Right lobe of liver (tissue), 6 donors: ENCODE results near the gene NRXN2. TPM values are rescaled to one million over a fixed set of nuclear protein-coding genes. Genes with fewer than 3 reads are reported as not detected.

Source experiments
- ATAC-seq, 4 donors: fragments of 200-7000 bp; cut with Tn5 transposase; one replicate each; pipeline ENCODE4 v1.9.1; 2020; ENCODE audit warnings: mild to moderate bottlenecking in 4 of 4, moderate library complexity in 4 of 4
- DNase-seq, 3 donors: peaks; one replicate each; pipeline ENCODE4 v3.0.0-alpha.2; 2020
- H3K27ac ChIP-seq, 3 donors: fragments of 200-600 bp; one replicate each; pipeline ENCODE4 v1.8.0; 2022
- H3K27me3 ChIP-seq, 2 donors: fragments of 200-600 bp; one replicate each; pipeline ENCODE4 v1.8.0; 2022
- H3K36me3 ChIP-seq, 4 donors: fragments of 200-600 bp; sonication (generic) in 1 of 4; one replicate each; pipeline versions ENCODE4 v1.5.1 to v1.8.0; 2017 to 2022; ENCODE audit warnings: control low read depth in 1 of 4
- H3K4me1 ChIP-seq, 4 donors: fragments of 200-600 bp; sonication (generic) in 1 of 4; one replicate each; pipeline versions ENCODE4 v1.5.1 to v1.8.0; 2017 to 2022; ENCODE audit warnings: control low read depth in 1 of 4
- H3K4me3 ChIP-seq, 3 donors: fragments of 200-600 bp; one replicate each; pipeline ENCODE4 v1.8.0; 2022
- H3K9me3 ChIP-seq, 4 donors: fragments of 200-600 bp; sonication (generic) in 1 of 4; one replicate each; pipeline versions ENCODE4 v1.5.1 to v1.8.0; 2017 to 2022; ENCODE audit warnings: control low read depth in 1 of 4
- POLR2A ChIP-seq: fragments of 450-650 bp; IDR thresholded peaks from one replicate; pipeline ENCODE4 v1.6.1; 2017; ENCODE audit warnings: antibody characterized with exemption, mild to moderate bottlenecking
- WGBS: methylation state at CpG from one replicate; pipeline ENCODE4 v1.1.6; 2018; ENCODE audit warnings: low coverage, low lambda C conversion rate; ENCODE audit not compliant: insufficient coverage; ENCODE audit errors: missing lambda C conversion rate; 5-methylcytosine and 5-hydroxymethylcytosine counted together
- intact Hi-C, 2 donors: fragments of 100-400 bp; cut with DNase I; formaldehyde crosslinking; loops; one replicate each; pipeline versions ENCODE4 v1.11.2 to v1.14.1; 2022
- total RNA-seq, 6 experiments: library from RNA; depleted of rRNA in 2 of 6; stranded (reverse); fragments of >200 nt in 2 of 6; fragmentation: NEBNext Ultra II Directional in 3 of 6; extraction: Animal tissue kit (Norgen Biotek cat#: 25700) in 3 of 6; gene quantifications; one replicate each; pipeline versions ENCODE4 v1.1.0 to v1.2.4, GENCODE V29; 2016 to 2023
- TF ChIP-seq, protein P1 (sequence below), 4 donors: fragments of 200-600 bp in 3 of 4; fragments of 450-650 bp in 1 of 4; IDR thresholded peaks; one replicate each; pipeline versions ENCODE4 v1.5.1 to v1.8.0; 2016 to 2022; ENCODE audit warnings: antibody characterized with exemption in 4 of 4, mild to moderate bottlenecking in 2 of 4
- donor health status: DM: no; HTN: yes; CAD: no.
- donor health status: DM: no; HTN: no; CAD: no.
- donor health status: DM: no; HTN: no; CAD: no.
- donor health status: DM: no; HTN: yes; CAD: no.
- donor health status: DM: no; HTN: yes; CAD: no.

Gene NRXN2
- total RNA-seq, 6 experiments from 2014 or later, result 1.6 to 7.7 (median 2.3) TPM

DNA sequence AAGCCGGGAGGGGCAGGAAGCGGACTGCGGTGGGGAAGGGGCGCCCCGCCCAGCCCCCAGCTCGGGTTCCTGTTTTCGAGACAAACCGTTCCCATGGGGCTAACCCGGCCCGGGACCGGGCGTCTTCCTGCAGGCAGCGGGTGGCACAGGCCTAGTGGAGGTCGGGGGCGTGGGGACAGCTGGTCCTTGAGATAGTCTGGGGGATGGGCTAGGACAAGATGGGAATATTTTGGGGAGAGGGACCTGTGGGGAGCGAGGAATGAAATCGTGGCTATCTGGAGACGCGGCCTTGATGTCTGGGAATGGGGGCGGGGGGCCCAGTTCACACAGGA lies 22.2 kb upstream of the NRXN2 start:
- peaks cover 0 to 5% of the 10 kb centered on the region in 2 donors for H3K27me3 ChIP-seq
- ATAC-seq (peak; percentile 20 to 41 (median 22)), DNase-seq (peak; percentile 79 to 89 (median 84))
- H3K9me3 ChIP-seq, result no peaks in the 10 kb centered on the region
- peak overlapping the region; percentile 13 to 59 (median 28) for H3K4me3 ChIP-seq
- WGBS, result 3% methylated on average over 8 of the region's 20 CpGs
- H3K4me1 ChIP-seq, result peaks cover 0 to 23% (median 5%) of the 10 kb centered on the region in 4 donors
- peak overlapping the region; percentile 41 to 76 (median 63) for H3K27ac ChIP-seq
- intact Hi-C loops, result no loop called here
- TF ChIP-seq, protein P1, sequence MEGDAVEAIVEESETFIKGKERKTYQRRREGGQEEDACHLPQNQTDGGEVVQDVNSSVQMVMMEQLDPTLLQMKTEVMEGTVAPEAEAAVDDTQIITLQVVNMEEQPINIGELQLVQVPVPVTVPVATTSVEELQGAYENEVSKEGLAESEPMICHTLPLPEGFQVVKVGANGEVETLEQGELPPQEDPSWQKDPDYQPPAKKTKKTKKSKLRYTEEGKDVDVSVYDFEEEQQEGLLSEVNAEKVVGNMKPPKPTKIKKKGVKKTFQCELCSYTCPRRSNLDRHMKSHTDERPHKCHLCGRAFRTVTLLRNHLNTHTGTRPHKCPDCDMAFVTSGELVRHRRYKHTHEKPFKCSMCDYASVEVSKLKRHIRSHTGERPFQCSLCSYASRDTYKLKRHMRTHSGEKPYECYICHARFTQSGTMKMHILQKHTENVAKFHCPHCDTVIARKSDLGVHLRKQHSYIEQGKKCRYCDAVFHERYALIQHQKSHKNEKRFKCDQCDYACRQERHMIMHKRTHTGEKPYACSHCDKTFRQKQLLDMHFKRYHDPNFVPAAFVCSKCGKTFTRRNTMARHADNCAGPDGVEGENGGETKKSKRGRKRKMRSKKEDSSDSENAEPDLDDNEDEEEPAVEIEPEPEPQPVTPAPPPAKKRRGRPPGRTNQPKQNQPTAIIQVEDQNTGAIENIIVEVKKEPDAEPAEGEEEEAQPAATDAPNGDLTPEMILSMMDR (IDR thresholded peaks at IDR 0.05), result no peak
- no peak for TF ChIP-seq POLR2A
- no peaks in the 10 kb centered on the region for H3K36me3 ChIP-seq

DNA sequence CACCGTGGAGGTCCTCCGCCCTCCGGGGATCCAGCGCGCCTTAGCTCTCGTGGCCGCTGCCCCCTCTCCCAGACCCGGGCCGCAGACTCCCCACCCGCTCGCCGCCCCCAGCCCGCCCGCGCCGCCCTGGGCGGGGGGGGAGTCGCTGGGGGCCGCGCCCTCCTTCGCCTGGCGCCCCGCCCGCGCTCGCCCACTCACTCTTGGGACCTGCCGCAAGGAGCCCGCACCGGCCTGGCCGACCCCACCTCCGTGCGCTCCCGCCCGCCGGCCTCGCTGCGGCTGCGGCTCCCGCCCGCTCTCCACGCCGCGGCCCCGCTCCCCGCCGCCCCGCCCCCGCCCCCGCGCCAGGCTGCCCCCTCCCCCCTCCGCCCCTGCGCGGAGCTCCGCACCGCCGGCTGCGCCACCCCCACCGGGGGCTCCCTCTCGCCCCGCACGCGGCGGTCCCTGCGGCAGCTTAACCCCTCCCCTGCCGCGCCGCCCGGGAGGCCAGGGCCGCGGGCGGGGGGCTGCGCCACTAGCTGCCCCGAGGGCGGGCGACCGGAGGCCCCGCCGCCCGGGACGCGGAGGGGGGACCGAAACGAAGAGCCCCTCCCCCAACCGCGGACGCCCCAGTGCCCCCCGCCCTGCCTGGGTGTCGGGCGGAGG lies 21.7 kb upstream of the NRXN2 start:
- no peak for ATAC-seq
- Histone ChIP-seq H3K4me3 (peak overlapping the region; percentile 46 to 59 (median 53)), H3K27ac (peak overlapping the region in 2 of 3 donors; percentile 66 to 76), H3K36me3 (no peaks in the 10 kb centered on the region), H3K27me3 (peaks cover 0 to 5% of the 10 kb centered on the region in 2 donors), H3K4me1 (peaks cover 0 to 23% (median 5%) of the 10 kb centered on the region in 4 donors), H3K9me3 (no peaks in the 10 kb centered on the region)
- 0% methylated on average over 7 of the region's 89 CpGs for WGBS
- intact Hi-C loops, result no loop called here
- DNase-seq, result peak in 1 of 3 donors; percentile 38
- TF ChIP-seq, protein P1 (IDR thresholded peaks at IDR 0.05), result no peak
- no peak for TF ChIP-seq POLR2A

DNA sequence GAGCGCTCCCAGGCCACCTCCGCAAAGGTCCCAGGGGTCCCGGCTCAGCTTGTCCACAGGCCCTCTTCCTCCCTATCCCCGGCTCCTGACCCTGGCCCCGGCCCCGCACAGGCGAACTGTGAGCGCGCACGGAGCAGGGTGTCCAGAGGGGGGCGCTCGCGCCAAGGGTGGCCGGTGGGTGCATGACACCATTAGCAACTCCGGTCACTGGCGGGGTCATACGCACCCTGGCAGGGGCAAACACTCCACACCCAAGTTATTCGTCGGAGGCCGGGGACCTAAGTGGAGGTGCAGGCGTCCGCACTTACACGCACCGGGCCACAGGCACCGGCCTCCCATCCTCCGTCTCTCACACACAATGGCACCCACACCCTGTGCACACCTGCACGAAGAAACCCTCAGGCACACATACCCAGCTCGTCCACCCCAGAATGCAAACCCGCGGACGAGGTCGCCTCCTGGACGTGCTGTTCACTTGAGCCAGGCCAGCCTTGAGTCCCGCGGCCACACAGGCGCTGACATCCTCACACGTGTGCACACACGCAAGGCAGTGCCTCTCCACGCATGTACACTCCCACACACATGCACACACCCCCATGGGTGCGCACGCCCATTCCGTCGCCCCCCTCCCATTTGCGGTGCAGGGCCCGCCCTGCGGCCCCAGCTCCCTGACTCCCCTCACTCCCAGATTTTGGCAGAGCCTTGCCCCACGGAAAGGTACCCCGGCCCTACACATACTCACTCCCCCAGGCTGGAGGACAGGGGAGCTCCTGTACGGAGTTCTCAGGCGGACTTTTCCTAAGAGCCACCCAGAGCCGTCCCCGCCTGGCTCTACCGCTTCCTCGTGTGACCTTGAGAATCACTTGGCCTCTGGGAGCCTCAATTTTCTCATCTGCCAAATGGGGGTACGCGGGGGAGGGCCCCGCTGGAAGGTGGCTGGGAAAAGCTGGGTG lies 20.9 kb upstream of the NRXN2 start, which contains the start of gene RASGRP2:
RASGRP2 (minus strand) TSS at position 552 of the 953 bp plus-strand sequence. CDS start 1,276 bp downstream, outside the sequence.
- 9% methylated on average over 9 of the region's 57 CpGs for WGBS
- DNase-seq (peak; percentile 82 to 88 (median 84)), ATAC-seq (peak; percentile 43 to 58 (median 50))
- intact Hi-C loops, result no loop called here
- Histone ChIP-seq H3K27me3 (peaks cover 0 to 5% of the 10 kb centered on the region in 2 donors), H3K4me3 (peak within 1 kb of the TSS; percentile 46 to 59 (median 53)), H3K27ac (peak within 1 kb of the TSS; percentile 60 to 76 (median 66)), H3K36me3 (no peaks in the 10 kb centered on the region), H3K9me3 (no peaks in the 10 kb centered on the region), H3K4me1 (peaks cover 0 to 23% (median 5%) of the 10 kb centered on the region in 4 donors)
- TF ChIP-seq, protein P1 (IDR thresholded peaks at IDR 0.05), result peak; percentile 47 to 61 (median 60)
- peak; percentile 9 for TF ChIP-seq POLR2A

DNA sequence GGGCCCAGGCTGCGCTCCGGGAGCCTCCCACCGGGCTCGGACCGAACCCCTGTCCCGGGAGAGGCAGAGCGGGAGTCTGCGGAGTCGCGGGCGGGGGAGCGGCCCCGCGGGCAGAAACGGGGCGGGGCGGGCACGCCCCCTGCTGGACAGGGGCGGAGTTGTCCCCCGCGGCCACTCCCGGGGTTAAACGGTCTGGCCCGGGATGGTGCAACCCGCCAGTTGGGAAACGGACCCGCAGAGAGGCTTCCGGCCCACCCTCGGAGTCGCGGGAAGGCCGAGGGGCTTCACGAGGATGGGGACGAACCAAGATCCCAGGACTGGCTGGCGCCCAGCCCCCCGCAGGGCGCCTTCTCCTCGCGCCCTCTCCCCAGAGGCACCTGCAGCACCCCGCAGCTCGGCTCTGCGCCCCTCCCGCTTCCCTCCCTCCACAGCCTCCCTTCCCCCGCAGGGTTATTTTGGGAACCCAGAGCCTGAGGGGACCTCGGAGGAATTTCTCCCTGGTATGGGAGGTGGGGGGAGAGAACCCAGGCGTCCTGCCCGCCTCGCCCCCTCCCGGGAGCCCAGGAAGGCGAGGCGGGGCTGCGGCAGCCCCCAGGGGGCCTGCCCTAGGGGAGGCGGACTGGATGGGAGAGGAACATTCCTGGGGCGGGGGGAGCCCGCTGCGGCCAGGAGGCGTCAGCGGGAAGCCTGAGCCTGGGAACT lies 20.0 kb upstream of the NRXN2 start:
- DNase-seq, result peak; percentile 84 to 87 (median 86)
- WGBS, result 0% methylated on average over 5 of the region's 58 CpGs
- H3K36me3 ChIP-seq, result no peaks in the 10 kb centered on the region
- H3K27me3 ChIP-seq, result peaks cover 0 to 5% of the 10 kb centered on the region in 2 donors
- ATAC-seq, result peak; percentile 77 to 85 (median 79)
- peak overlapping the region; percentile 46 to 59 (median 53) for H3K4me3 ChIP-seq
- no peaks in the 10 kb centered on the region for H3K9me3 ChIP-seq
- H3K4me1 ChIP-seq, result peaks cover 0 to 23% (median 5%) of the 10 kb centered on the region in 4 donors
- intact Hi-C loops, result no loop called here
- H3K27ac ChIP-seq, result peak overlapping the region; percentile 60 to 76 (median 66)
- TF ChIP-seq, protein P1 (IDR thresholded peaks at IDR 0.05), result peak; percentile 88 to 97 (median 94)
- TF ChIP-seq POLR2A, result no peak
